ENCODE results near the gene RHBDF1. TPM values are rescaled to one million over a fixed set of nuclear protein-coding genes. Genes with fewer than 3 reads are reported as not detected.
A peak's percentile ranks its signal among the peaks of the same experiment; 100 is the strongest.

The RHBDF1 gene, protein sequence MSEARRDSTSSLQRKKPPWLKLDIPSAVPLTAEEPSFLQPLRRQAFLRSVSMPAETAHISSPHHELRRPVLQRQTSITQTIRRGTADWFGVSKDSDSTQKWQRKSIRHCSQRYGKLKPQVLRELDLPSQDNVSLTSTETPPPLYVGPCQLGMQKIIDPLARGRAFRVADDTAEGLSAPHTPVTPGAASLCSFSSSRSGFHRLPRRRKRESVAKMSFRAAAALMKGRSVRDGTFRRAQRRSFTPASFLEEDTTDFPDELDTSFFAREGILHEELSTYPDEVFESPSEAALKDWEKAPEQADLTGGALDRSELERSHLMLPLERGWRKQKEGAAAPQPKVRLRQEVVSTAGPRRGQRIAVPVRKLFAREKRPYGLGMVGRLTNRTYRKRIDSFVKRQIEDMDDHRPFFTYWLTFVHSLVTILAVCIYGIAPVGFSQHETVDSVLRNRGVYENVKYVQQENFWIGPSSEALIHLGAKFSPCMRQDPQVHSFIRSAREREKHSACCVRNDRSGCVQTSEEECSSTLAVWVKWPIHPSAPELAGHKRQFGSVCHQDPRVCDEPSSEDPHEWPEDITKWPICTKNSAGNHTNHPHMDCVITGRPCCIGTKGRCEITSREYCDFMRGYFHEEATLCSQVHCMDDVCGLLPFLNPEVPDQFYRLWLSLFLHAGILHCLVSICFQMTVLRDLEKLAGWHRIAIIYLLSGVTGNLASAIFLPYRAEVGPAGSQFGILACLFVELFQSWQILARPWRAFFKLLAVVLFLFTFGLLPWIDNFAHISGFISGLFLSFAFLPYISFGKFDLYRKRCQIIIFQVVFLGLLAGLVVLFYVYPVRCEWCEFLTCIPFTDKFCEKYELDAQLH
- total RNA-seq (10 to 100 TPM in 3 of 4 donors, 1 to 10 TPM in 1; 9.0 to 24.8 (median 20.8) TPM), polyA plus RNA-seq (10 to 100 TPM; 11.4 to 22.2 (median 15.3) TPM)
- long read RNA-seq, donor 1, partial matches to known transcripts = 3 of 24 reads
- long read RNA-seq, donor 1, other reads (novel, unspliced or antisense) = 21 of 24 reads
- long read RNA-seq, donor 2, transcript RHBDF1-201 (18 exons, 2,992 nt) = major isoform, 6 of 40 reads
- long read RNA-seq, donor 2, partial matches to known transcripts = 15 of 40 reads
- long read RNA-seq, donor 2, other reads (novel, unspliced or antisense) = 19 of 40 reads

DNA sequence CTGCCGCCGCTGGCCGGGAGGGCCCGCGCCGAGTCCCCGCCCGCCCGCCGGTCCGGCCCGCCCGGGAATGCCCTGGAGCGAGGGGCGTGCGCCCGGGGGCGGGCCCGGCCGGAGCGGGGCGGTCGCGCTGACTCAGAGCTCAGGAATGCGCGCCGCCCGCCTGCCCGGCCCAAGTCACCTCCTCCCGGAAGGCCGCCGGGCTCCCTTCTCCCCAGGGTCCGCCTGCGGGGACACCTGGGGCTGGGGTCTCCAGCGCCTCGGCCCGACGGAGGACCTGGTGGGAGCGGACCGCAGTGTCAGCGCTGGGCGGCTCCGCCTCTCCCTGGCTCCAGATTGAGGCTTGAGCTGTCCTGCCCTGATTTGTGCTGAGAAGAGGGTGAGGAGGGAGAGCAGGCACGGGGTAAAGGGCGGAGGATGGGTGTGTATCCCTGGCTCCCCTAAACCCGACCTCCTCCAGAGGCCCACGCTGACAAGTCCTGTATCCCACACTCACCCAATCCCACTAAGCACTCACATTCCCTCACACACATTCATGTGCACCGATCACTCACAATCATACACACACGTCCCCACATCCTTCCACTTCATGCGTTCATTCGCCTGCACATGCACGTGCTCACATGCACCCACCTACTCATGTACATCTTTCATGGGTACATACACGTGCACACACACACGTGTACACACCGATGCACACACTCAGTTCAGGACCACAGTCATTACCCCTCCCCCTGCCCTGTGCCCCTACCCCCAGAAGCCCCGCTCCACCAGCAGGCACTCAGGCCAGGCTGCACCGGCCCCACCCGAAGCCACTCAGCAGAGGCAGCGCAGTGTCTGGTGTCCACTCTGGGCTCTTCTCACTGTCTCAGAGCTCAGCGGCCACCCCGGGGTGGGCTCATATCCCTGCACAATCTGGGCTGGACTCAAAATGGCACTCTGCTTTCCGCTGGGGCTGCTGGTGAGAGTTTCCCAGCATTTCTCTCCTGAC, at the start of gene RHBDF1:
Gene RHBDF1 (minus strand): TSS at position 71 of the 988 bp plus-strand sequence. CDS start 7,616 bp downstream, outside the sequence.
- H3K4me1 ChIP-seq = peaks cover 52% of the 10 kb centered on the region
- peak; percentile 72 to 82 for DNase-seq
- H3K27ac ChIP-seq = peak within 1 kb of the TSS; percentile 87
- H3K27me3 ChIP-seq (ENCODE audit: insufficient read depth in 3 of 3, low read length in 2 of 3) = no peaks in the 10 kb centered on the region
- intact Hi-C loops (cut with DNase I) = no loop called here
- H3K36me3 ChIP-seq (ENCODE audit: insufficient read depth in 1 of 2, low read depth in 1 of 2) = no peaks in the 10 kb centered on the region
- H3K4me3 ChIP-seq = peak within 1 kb of the TSS; percentile 87
- TF ChIP-seq, protein P1, sequence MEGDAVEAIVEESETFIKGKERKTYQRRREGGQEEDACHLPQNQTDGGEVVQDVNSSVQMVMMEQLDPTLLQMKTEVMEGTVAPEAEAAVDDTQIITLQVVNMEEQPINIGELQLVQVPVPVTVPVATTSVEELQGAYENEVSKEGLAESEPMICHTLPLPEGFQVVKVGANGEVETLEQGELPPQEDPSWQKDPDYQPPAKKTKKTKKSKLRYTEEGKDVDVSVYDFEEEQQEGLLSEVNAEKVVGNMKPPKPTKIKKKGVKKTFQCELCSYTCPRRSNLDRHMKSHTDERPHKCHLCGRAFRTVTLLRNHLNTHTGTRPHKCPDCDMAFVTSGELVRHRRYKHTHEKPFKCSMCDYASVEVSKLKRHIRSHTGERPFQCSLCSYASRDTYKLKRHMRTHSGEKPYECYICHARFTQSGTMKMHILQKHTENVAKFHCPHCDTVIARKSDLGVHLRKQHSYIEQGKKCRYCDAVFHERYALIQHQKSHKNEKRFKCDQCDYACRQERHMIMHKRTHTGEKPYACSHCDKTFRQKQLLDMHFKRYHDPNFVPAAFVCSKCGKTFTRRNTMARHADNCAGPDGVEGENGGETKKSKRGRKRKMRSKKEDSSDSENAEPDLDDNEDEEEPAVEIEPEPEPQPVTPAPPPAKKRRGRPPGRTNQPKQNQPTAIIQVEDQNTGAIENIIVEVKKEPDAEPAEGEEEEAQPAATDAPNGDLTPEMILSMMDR (IDR thresholded peaks at IDR 0.05) = no peak
- WGBS, 3 donors = 20 to 40% (median 35%) methylated on average over 33 to 62 of the region's 62 CpGs
- ATAC-seq = peak; percentile 60 to 75 (median 74)
- H3K9me3 ChIP-seq = no peaks in the 10 kb centered on the region

DNA sequence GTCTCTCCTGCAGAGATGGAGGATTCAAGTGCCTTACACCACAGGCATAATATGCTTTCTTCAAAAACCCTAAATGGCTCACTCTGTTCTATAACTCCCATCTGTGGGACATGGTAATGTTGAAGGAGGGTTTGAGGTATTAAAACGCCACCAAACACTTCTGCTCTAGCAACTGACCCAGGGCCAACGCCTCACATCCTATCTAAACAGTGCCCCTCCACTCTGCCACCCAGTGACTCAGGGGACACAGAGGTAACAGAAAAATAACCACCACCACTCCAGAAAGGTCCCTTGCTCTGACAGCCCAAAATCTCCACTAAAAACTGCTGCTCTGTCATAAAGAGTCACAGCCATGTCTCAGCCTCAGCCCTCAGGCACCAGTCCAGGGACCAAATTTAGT, 48.3 kb upstream of the RHBDF1 start:
- Histone ChIP-seq H3K27ac (no peak overlapping the region), H3K27me3 (ENCODE audit: insufficient read depth in 3 of 3, low read length in 2 of 3) (no peaks in the 10 kb centered on the region), H3K4me1 (no peaks in the 10 kb centered on the region), H3K36me3 (ENCODE audit: insufficient read depth in 1 of 2, low read depth in 1 of 2) (peaks cover 0 to 37% of the 10 kb centered on the region in 2 donors), H3K9me3 (no peaks in the 10 kb centered on the region), H3K4me3 (no peak overlapping the region)
- 90 to 95% (median 92%) methylated on average over 2 of the region's 2 CpGs for WGBS, 3 donors
- TF ChIP-seq, protein P1 (IDR thresholded peaks at IDR 0.05) = no peak
- no peak for ATAC-seq
- no peak for DNase-seq
- intact Hi-C loops (cut with DNase I) = no loop called here

DNA sequence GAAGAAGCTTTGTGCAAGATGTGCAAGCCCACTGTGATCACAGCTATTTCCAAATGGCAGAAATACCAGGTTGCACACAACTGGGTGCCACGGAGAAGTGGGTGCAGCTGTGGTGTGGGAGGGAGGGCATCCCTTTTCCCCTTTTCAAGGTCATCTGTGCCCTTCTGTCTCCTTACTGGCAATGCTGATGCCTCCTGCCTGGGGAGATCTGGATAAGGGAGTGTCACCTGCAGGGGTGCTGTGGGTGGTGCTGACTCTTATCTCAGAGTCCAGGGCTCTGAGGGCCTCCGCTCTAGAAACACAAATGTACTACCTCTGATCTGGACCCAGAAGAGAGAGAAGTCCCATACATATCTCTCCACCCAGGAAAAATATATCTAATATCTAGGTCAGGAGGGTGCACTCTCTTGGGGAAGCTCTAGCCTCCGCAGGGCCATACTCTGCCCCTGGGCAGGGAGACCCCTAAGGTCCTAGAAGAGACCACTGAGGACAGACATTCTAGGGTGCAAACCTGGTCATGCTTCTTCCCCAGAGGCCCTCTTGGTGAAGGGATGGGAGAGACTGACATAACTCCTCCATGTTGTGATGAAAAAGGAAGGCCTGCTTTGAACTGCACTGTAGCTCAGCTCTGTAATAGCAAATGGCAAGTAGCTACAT, 47.5 kb upstream of the RHBDF1 start:
- no peak overlapping the region for H3K4me3 ChIP-seq
- intact Hi-C loops (cut with DNase I) = loop anchor here in 1 of 2 donors (5.0 kb wide), 1 partner anchor 237 kb away; no protein-coding TSS in a partner anchor
- WGBS, 3 donors = 84 to 96% (median 89%) methylated on average over 3 of the region's 3 CpGs
- H3K4me1 ChIP-seq = no peaks in the 10 kb centered on the region
- H3K27ac ChIP-seq = no peak overlapping the region
- DNase-seq (peak in 1 of 2 donors; percentile 29), ATAC-seq (no peak)
- H3K36me3 ChIP-seq (ENCODE audit: insufficient read depth in 1 of 2, low read depth in 1 of 2) = peaks cover 0 to 41% of the 10 kb centered on the region in 2 donors
- no peaks in the 10 kb centered on the region for H3K9me3 ChIP-seq
- TF ChIP-seq, protein P1 (IDR thresholded peaks at IDR 0.05) = no peak
- H3K27me3 ChIP-seq (ENCODE audit: insufficient read depth in 3 of 3, low read length in 2 of 3) = no peaks in the 10 kb centered on the region

All from psoas muscle (tissue), 8 donors.